K562 (cell line): Measurements from ENCODE around the gene QPCT. TPM values are rescaled to one million over a fixed set of nuclear protein-coding genes. Genes with fewer than 3 reads are reported as not detected.

Experiments
- ATAC-seq: fragments of 200-7000 bp; cut with Tn5 transposase; 3 replicates; pipeline ENCODE4 v1.9.1; 2020; ENCODE audit warnings: moderate library complexity
- BruUV-seq: library from RNA; stranded (reverse); fragments of 400-500 nt; replicated peaks from 2 replicates; lab custom pipeline; 2021; lab: Mats Ljungman, UMichigan
- CTCF ChIA-PET: fragments of 300-600 bp; formaldehyde crosslinking; extraction: SDS; loops from one replicate; lab custom pipeline; 2021; ENCODE audit warnings: low intra/inter-chr PET ratio; lab: Yijun Ruan, JAX
- POLR2A ChIA-PET: fragments of 300-600, 350-650 bp; sonication (Branson Sonifier 250); formaldehyde crosslinking; extraction: SDS; loops from one replicate; lab custom pipeline; 2021; ENCODE audit warnings: antibody characterized with exemption, inconsistent platforms; lab: Yijun Ruan, JAX
- DNase-seq, 4 experiments: peaks; one replicate each; pipeline versions ENCODE4 v3.0.0 to v3.0.0-alpha.2; 2011 to 2018; ENCODE audit warnings: low spot score in 3 of 4, mixed read lengths in 3 of 4; ENCODE audit errors: extremely low read depth in 1 of 4
- FAIRE-seq: peaks from 2 replicates; lab custom pipeline; 2011; peaks lifted over from hg19 to GRCh38; lab: Jason Lieb, UNC
- H2AFZ ChIP-seq: 2 replicates; pipeline ENCODE4 v1.6.0; 2011; ENCODE audit warnings: low read depth, low read length, control low read depth, inconsistent platforms
- H3K27ac ChIP-seq: fragments of 200-600 bp; 3 replicates; pipeline ENCODE4 v1.8.0; 2011; ENCODE audit warnings: low read depth, mild to moderate bottlenecking, control low read depth, inconsistent platforms, low read length, moderate library complexity, mixed read lengths; ENCODE audit errors: extremely low read depth
- H3K27me3 ChIP-seq, 2 experiments: fragments of 300-600 bp in 1 of 2; 2 replicates in 1 of 2; 3 replicates in 1 of 2; pipeline versions ENCODE4 v1.6.0 to v1.8.0; 2011; ENCODE audit warnings: inconsistent platforms in 2 of 2, low read length in 2 of 2, mild to moderate bottlenecking in 1 of 2, mixed read lengths in 1 of 2, moderate library complexity in 1 of 2; ENCODE audit not compliant: control insufficient read depth in 2 of 2, insufficient read depth in 2 of 2
- H3K36me3 ChIP-seq: fragments of 300-600 bp; 3 replicates; pipeline ENCODE4 v1.8.0; 2011; ENCODE audit warnings: mild to moderate bottlenecking, low read length, inconsistent platforms; ENCODE audit not compliant: control insufficient read depth, insufficient read depth
- H3K4me1 ChIP-seq, 2 experiments: fragments of 200-600 bp in 1 of 2; replicated peaks in 1 of 2; 2 replicates in 1 of 2; 3 replicates in 1 of 2; pipeline versions ENCODE4 v1.5.1 to v1.8.0; 2011; ENCODE audit warnings: inconsistent platforms in 2 of 2, low read length in 2 of 2, mild to moderate bottlenecking in 1 of 2, mixed read lengths in 1 of 2, moderate library complexity in 1 of 2; ENCODE audit not compliant: control insufficient read depth in 2 of 2, insufficient read depth in 2 of 2
- H3K4me2 ChIP-seq: 2 replicates; pipeline ENCODE4 v1.6.1; 2011; ENCODE audit warnings: low read length, control low read depth, inconsistent platforms, mixed read lengths; ENCODE audit not compliant: insufficient read depth
- H3K4me3 ChIP-seq: fragments of 200-600 bp; sonication (generic), shearing (Covaris generic); 2 replicates; pipeline ENCODE4 v1.5.1; 2016; ENCODE audit warnings: control low read depth, inconsistent platforms
- H3K79me2 ChIP-seq: fragments of 200-600 bp; 3 replicates; pipeline ENCODE4 v1.8.0; 2011; ENCODE audit warnings: low read length, inconsistent platforms; ENCODE audit not compliant: control insufficient read depth, insufficient read depth
- H3K9ac ChIP-seq, 2 experiments: 2 replicates each; pipeline versions ENCODE4 v1.6.0 to v1.6.1; 2011; ENCODE audit warnings: low read depth in 2 of 2, low read length in 2 of 2, control low read depth in 1 of 2, inconsistent platforms in 1 of 2, mild to moderate bottlenecking in 1 of 2, mixed read lengths in 1 of 2; ENCODE audit not compliant: insufficient read depth in 1 of 2
- H3K9me1 ChIP-seq: one replicate; pipeline ENCODE4 v1.6.0; 2011; ENCODE audit warnings: inconsistent platforms, mild to moderate bottlenecking, low read length, moderate library complexity; ENCODE audit not compliant: control insufficient read depth, insufficient read depth
- H3K9me3 ChIP-seq: replicated peaks from 2 replicates; pipeline ENCODE4 v1.5.1; 2011; ENCODE audit warnings: low read depth, low read length, inconsistent platforms; ENCODE audit not compliant: control insufficient read depth, insufficient read depth
- H4K20me1 ChIP-seq: replicated peaks from 2 replicates; pipeline ENCODE4 v1.6.1; 2011; ENCODE audit warnings: low read length, inconsistent platforms, mixed read lengths; ENCODE audit not compliant: control insufficient read depth, insufficient read depth
- CHD1 ChIP-seq: fragments of 200-600 bp; sonication (generic); IDR thresholded peaks from one replicate; pipeline ENCODE4 v1.6.1; 2012; ENCODE audit warnings: mild to moderate bottlenecking, moderate library complexity, low read length, inconsistent platforms
- KLF16 ChIP-seq: IDR thresholded peaks from 2 replicates; pipeline ENCODE4 v1.6.1; 2016; ENCODE audit warnings: antibody characterized with exemption
- NFIC ChIP-seq: fragments of 450-650 bp; IDR thresholded peaks from 2 replicates; pipeline ENCODE4 v1.6.1; 2017; ENCODE audit warnings: mild to moderate bottlenecking, inconsistent platforms
- RFX1 ChIP-seq: fragments of 450-650 bp; IDR thresholded peaks from 2 replicates; pipeline ENCODE4 v1.6.1; 2016; ENCODE audit warnings: mild to moderate bottlenecking, moderate library complexity
- WGBS: fragments of 100-300 bp; shearing (Covaris generic); methylation state at CpG from one replicate; pipeline ENCODE4 v1.1.6; 2016; ENCODE audit warnings: low coverage, mixed read lengths; ENCODE audit not compliant: insufficient coverage; ENCODE audit errors: missing lambda C conversion rate; 5-methylcytosine and 5-hydroxymethylcytosine counted together
- in situ Hi-C: fragments of 300-500 bp; cut with MboI; formaldehyde crosslinking; loops from 4 replicates; pipeline ENCODE4 v1.15.0; 2018; ENCODE audit warnings: inconsistent platforms, mixed read lengths
- intact Hi-C: fragments of 100-400 bp; cut with micrococcal nuclease; formaldehyde crosslinking; loops from 2 replicates; pipeline ENCODE4 v1.14.2; 2022
- polyA plus RNA-seq, 8 experiments: library from polyadenylated mRNA; depleted of rRNA in 4 of 8; stranded (reverse) in 5 of 8; unstranded in 3 of 8; fragments of >200 nt; fragmentation: Nextera tagmentation in 2 of 8; fragmentation: Illumina TruSeq in 1 of 8; extraction: Ambion mirVana in 2 of 8; extraction: Trizol in 1 of 8; gene quantifications; 2 replicates each; pipeline versions ENCODE4 v1.2.1 to v1.2.3, GENCODE V29; 2011 to 2014; ENCODE audit warnings: inconsistent platforms in 1 of 8, missing spikeins in 1 of 8
- total RNA-seq, 7 experiments: library from RNA; depleted of rRNA in 6 of 7; stranded (reverse); fragments of >200 nt in 6 of 7; fragmentation: Illumina TruSeq in 2 of 7; extraction: Trizol in 2 of 7; gene quantifications; 2 replicates each; pipeline versions ENCODE4 v1.2.1 to v1.2.3, GENCODE V29; 2011 to 2021; ENCODE audit warnings: low replicate concordance in 1 of 7
- TF ChIP-seq, protein P1 (sequence below): IDR thresholded peaks from 2 replicates; pipeline ENCODE4 v1.6.1; 2011; ENCODE audit warnings: borderline replicate concordance, low read depth, mild to moderate bottlenecking, moderate library complexity, low read length; ENCODE audit not compliant: insufficient read depth, poor library complexity, severe bottlenecking

Gene QPCT
- total and polyA plus RNA-seq, 9 of the 15 experiments (the other 6 are each of a cell fraction or from before 2014, with no cell fraction given), result 0.07 TPM; not detected in 8

DNA sequence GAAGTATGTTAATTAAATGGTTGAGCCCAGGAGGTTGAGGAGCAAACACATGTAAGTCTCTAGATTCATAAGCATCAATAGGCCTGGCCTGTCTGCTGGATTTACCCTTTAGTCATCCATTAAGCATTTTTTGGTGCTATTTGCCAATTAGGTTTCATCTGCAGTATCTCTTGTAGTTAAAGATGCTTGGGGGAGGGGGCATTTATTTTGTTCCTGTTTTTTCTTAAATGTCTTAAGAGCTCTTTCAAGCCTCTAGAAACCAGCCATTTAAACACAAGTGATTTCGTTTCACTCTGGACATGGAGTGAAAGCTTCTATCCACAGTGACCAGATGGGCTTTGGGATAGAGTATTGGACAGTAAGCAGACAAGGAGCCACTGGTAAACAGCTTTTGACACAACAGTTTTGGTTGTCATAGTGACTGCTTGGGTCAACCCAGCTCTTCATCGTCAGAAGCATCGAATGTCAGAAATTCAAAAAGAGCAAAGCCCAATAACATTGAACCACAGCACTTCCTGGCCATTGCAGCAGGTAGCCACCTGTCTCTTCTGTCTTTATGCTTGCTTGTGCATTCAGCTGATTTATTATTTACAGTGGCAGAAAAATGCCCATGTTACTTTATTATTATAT, 4.9 kb downstream of the QPCT start:
- intact Hi-C loops (no loop called here), in situ Hi-C loops (no loop called here)
- no peaks in the 10 kb centered on the region for H3K9me3 ChIP-seq
- H3K27me3 ChIP-seq, result peaks cover 17 to 32% of the 10 kb centered on the region in 2 experiments
- H3K4me2 ChIP-seq, result no peak overlapping the region
- no peaks in the 10 kb centered on the region for H3K79me2 ChIP-seq
- DNase-seq (no peak), ATAC-seq (no peak)
- no peaks in the 10 kb centered on the region for H4K20me1 ChIP-seq
- H2AFZ ChIP-seq, result no peak overlapping the region
- no peaks in the 10 kb centered on the region for H3K9me1 ChIP-seq
- CTCF ChIA-PET, result no interaction called here
- POLR2A ChIA-PET, result interaction anchor here (1.2 to 1.8 kb wide), 2 partner anchors 11 to 12 kb away, joined by 4 read pairs; no protein-coding TSS in a partner anchor
- H3K36me3 ChIP-seq, result no peaks in the 10 kb centered on the region
- H3K4me1 ChIP-seq, result peaks cover 0 to 9% of the 10 kb centered on the region in 2 experiments; a peak in 2 of 5 replicates
- WGBS, result 0% methylated on average over 3 of the region's 3 CpGs
- no peak overlapping the region for H3K9ac ChIP-seq
- H3K4me3 ChIP-seq, result no peak overlapping the region
- TF ChIP-seq RFX1 (peak; percentile 36), CHD1 (no peak), KLF16 (no peak)
- TF ChIP-seq, all 486 proteins: peak for 1
- no peak for FAIRE-seq
- BruUV-seq, result no TSS peak
- no peak overlapping the region for H3K27ac ChIP-seq

DNA sequence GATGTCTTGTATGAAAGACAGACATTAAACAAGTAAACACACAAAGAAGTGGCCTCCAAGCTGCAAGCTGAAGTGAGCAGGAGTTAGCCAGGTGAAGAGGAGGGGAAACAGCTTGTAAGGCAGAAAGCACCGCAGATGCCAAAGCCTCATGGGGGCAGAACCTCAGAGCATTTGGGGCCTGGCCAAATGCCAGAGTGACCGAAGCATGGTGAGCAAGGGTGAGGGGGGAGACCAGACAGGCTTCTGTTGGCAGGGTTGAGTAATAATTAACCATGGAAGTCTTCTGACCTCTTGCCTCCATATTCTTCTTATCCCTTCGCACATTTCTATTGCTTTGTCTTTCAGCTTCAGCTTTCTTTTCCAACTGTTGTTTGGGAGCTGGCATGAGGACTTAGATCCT, 5.6 kb downstream of the QPCT start:
- no peaks in the 10 kb centered on the region for H3K36me3 ChIP-seq
- H3K4me2 ChIP-seq, result no peak overlapping the region
- intact Hi-C loops (no loop called here), in situ Hi-C loops (no loop called here)
- H3K79me2 ChIP-seq, result no peaks in the 10 kb centered on the region
- H4K20me1 ChIP-seq, result no peaks in the 10 kb centered on the region
- no peak overlapping the region for H3K9ac ChIP-seq
- FAIRE-seq (no peak), ATAC-seq (no peak)
- no peaks in the 10 kb centered on the region for H3K9me1 ChIP-seq
- TF ChIP-seq, protein P1, sequence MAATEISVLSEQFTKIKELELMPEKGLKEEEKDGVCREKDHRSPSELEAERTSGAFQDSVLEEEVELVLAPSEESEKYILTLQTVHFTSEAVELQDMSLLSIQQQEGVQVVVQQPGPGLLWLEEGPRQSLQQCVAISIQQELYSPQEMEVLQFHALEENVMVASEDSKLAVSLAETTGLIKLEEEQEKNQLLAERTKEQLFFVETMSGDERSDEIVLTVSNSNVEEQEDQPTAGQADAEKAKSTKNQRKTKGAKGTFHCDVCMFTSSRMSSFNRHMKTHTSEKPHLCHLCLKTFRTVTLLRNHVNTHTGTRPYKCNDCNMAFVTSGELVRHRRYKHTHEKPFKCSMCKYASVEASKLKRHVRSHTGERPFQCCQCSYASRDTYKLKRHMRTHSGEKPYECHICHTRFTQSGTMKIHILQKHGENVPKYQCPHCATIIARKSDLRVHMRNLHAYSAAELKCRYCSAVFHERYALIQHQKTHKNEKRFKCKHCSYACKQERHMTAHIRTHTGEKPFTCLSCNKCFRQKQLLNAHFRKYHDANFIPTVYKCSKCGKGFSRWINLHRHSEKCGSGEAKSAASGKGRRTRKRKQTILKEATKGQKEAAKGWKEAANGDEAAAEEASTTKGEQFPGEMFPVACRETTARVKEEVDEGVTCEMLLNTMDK, result no peak
- peak; percentile 43; the same call in 1 of the 2 replicates for TF ChIP-seq NFIC
- TF ChIP-seq, all 486 proteins: peak for 1
- Histone ChIP-seq H3K9me3 (no peaks in the 10 kb centered on the region), H3K4me3 (no peak overlapping the region), H3K4me1 (peaks cover 0 to 2% of the 10 kb centered on the region in 2 experiments; a peak in 2 of 5 replicates), H3K27me3 (peaks cover 17 to 26% of the 10 kb centered on the region in 2 experiments), H3K27ac (no peak overlapping the region), H2AFZ (no peak overlapping the region)
- CTCF ChIA-PET, result no interaction called here
- 5% methylated on average over 3 of the region's 3 CpGs for WGBS
- DNase-seq, result no peak
- POLR2A ChIA-PET, result interaction anchor here (1.2 kb wide), 1 partner anchor 10 kb away, joined by 4 read pairs; no protein-coding TSS in a partner anchor
- BruUV-seq, result no TSS peak
